SJCRH30 (cell line): Measurements from ENCODE around the gene TMEM106C. TPM values are rescaled to one million over a fixed set of nuclear protein-coding genes. Genes with fewer than 3 reads are reported as not detected.

ENCODE experiments used
- DNase-seq, 2 experiments: peaks; one replicate each; pipeline ENCODE4 v3.0.0-alpha.2; 2015 to 2020
- H3K27ac ChIP-seq: fragments of 250-450 bp; sonication (Bioruptor Pico); 2 replicates; pipeline ENCODE4 v1.5.1; 2020; ENCODE audit warnings: mild to moderate bottlenecking, moderate library complexity
- H3K27me3 ChIP-seq: fragments of 250-450 bp; sonication (Bioruptor Pico); 2 replicates; pipeline ENCODE4 v1.5.1; 2020; ENCODE audit warnings: mild to moderate bottlenecking, moderate library complexity
- H3K36me3 ChIP-seq: fragments of 250-450 bp; sonication (Bioruptor Pico); 2 replicates; pipeline ENCODE4 v1.5.1; 2020; ENCODE audit warnings: mild to moderate bottlenecking, moderate library complexity
- H3K4me1 ChIP-seq: fragments of 250-450 bp; sonication (Bioruptor Pico); 2 replicates; pipeline ENCODE4 v1.5.1; 2020; ENCODE audit warnings: mild to moderate bottlenecking, moderate library complexity
- H3K4me3 ChIP-seq: fragments of 250-450 bp; sonication (Bioruptor Pico); 2 replicates; pipeline ENCODE4 v1.5.1; 2020; ENCODE audit warnings: mild to moderate bottlenecking, moderate library complexity
- H3K9me3 ChIP-seq: fragments of 250-450 bp; sonication (Bioruptor Pico); replicated peaks from 2 replicates; pipeline ENCODE4 v1.5.1; 2020; ENCODE audit warnings: mild to moderate bottlenecking, moderate library complexity
- total RNA-seq: library from RNA; depleted of rRNA; stranded (reverse); fragments of >200 nt; shearing (Covaris generic); gene quantifications from 2 replicates; pipeline ENCODE4 v1.2.3, GENCODE V29; 2014

The TMEM106C gene
- total RNA-seq, 1 experiment from 2014 or later = 145 TPM

- Histone ChIP-seq H3K27me3 (no peaks in the 10 kb centered on the region; the same call in 1 of the 2 replicates), H3K4me1 (no peaks in the 10 kb centered on the region), H3K4me3 (peak overlapping the region; percentile 72), H3K36me3 (peaks cover 7% of the 10 kb centered on the region), H3K27ac (no peak overlapping the region), H3K9me3 (no peaks in the 10 kb centered on the region)
- DNase-seq = no peak
These were observed 821 bp downstream of the TMEM106C start for GRCh38 chr12:47964106-47964728.

- Histone ChIP-seq H3K27me3 (no peaks in the 10 kb centered on the region; the same call in 1 of the 2 replicates), H3K36me3 (peaks cover 10% of the 10 kb centered on the region), H3K4me3 (no peak overlapping the region), H3K9me3 (no peaks in the 10 kb centered on the region), H3K4me1 (no peaks in the 10 kb centered on the region), H3K27ac (no peak overlapping the region)
- DNase-seq = no peak
These were observed 2.2 kb downstream of the TMEM106C start for GRCh38 chr12:47965581-47965980.

- Histone ChIP-seq H3K9me3 (no peaks in the 10 kb centered on the region), H3K27me3 (no peaks in the 10 kb centered on the region), H3K4me1 (no peaks in the 10 kb centered on the region), H3K4me3 (no peak overlapping the region), H3K27ac (no peak overlapping the region), H3K36me3 (peaks cover 10% of the 10 kb centered on the region)
- no peak for DNase-seq
These were observed 4.3 kb downstream of the TMEM106C start for GRCh38 chr12:47967461-47968321.

GRCh38 chr12:47969845-47970244, 6.4 kb downstream of the TMEM106C start:
- no peak overlapping the region for H3K4me3 ChIP-seq
- no peaks in the 10 kb centered on the region for H3K4me1 ChIP-seq
- H3K9me3 ChIP-seq = no peaks in the 10 kb centered on the region
- peaks cover 23% of the 10 kb centered on the region for H3K36me3 ChIP-seq
- no peak for DNase-seq
- H3K27ac ChIP-seq = no peak overlapping the region
- H3K27me3 ChIP-seq = no peaks in the 10 kb centered on the region

GRCh38 chr12:47970843-47971242, 7.4 kb downstream of the TMEM106C start:
- no peak overlapping the region for H3K27ac ChIP-seq
- no peaks in the 10 kb centered on the region for H3K4me1 ChIP-seq
- no peaks in the 10 kb centered on the region for H3K9me3 ChIP-seq
- H3K4me3 ChIP-seq = no peak overlapping the region
- H3K36me3 ChIP-seq = peaks cover 30% of the 10 kb centered on the region
- no peaks in the 10 kb centered on the region for H3K27me3 ChIP-seq
- DNase-seq = no peak

GRCh38 chr12:47972895-47973294, 9.5 kb downstream of the TMEM106C start:
- H3K4me3 ChIP-seq = no peak overlapping the region
- no peaks in the 10 kb centered on the region for H3K4me1 ChIP-seq
- H3K27me3 ChIP-seq = no peaks in the 10 kb centered on the region
- DNase-seq = no peak
- no peak overlapping the region for H3K27ac ChIP-seq
- H3K36me3 ChIP-seq = peaks cover 38% of the 10 kb centered on the region
- H3K9me3 ChIP-seq = no peaks in the 10 kb centered on the region

- no peak overlapping the region for H3K4me3 ChIP-seq
- DNase-seq = no peak
- H3K4me1 ChIP-seq = no peaks in the 10 kb centered on the region
- peaks cover 33% of the 10 kb centered on the region for H3K36me3 ChIP-seq
- H3K27me3 ChIP-seq = no peaks in the 10 kb centered on the region
- H3K9me3 ChIP-seq = no peaks in the 10 kb centered on the region
- H3K27ac ChIP-seq = no peak overlapping the region
These were observed 10.5 kb downstream of the TMEM106C start for GRCh38 chr12:47973870-47974269.

GRCh38 chr12:47975036-47975620, 11.7 kb downstream of the TMEM106C start:
- H3K4me3 ChIP-seq = no peak overlapping the region
- H3K27ac ChIP-seq = no peak overlapping the region
- no peaks in the 10 kb centered on the region for H3K27me3 ChIP-seq
- no peaks in the 10 kb centered on the region for H3K9me3 ChIP-seq
- DNase-seq = no peak
- peaks cover 31% of the 10 kb centered on the region for H3K36me3 ChIP-seq
- H3K4me1 ChIP-seq = no peaks in the 10 kb centered on the region

- no peak for DNase-seq
- no peaks in the 10 kb centered on the region for H3K4me1 ChIP-seq
- H3K27me3 ChIP-seq = no peaks in the 10 kb centered on the region
- H3K9me3 ChIP-seq = no peaks in the 10 kb centered on the region
- no peak overlapping the region for H3K27ac ChIP-seq
- H3K4me3 ChIP-seq = no peak overlapping the region
- H3K36me3 ChIP-seq = peaks cover 31% of the 10 kb centered on the region
These were observed 12.4 kb downstream of the TMEM106C start for GRCh38 chr12:47975816-47976215.

GRCh38 chr12:47977046-47977771, 13.8 kb downstream of the TMEM106C start:
- H3K4me3 ChIP-seq = no peak overlapping the region
- H3K27ac ChIP-seq = no peak overlapping the region
- DNase-seq = no peak

GRCh38 chr12:47977772-47978597, 14.6 kb downstream of the TMEM106C start:
- Histone ChIP-seq H3K4me3 (no peak overlapping the region), H3K4me1 (no peaks in the 10 kb centered on the region), H3K9me3 (no peaks in the 10 kb centered on the region), H3K27ac (no peak overlapping the region), H3K27me3 (no peaks in the 10 kb centered on the region), H3K36me3 (peaks cover 38% of the 10 kb centered on the region)
- DNase-seq = no peak

More at GRCh38 chr12:47977046-47977771, 13.8 kb downstream of the TMEM106C start:
- Histone ChIP-seq H3K9me3 (no peaks in the 10 kb centered on the region), H3K36me3 (peaks cover 36% of the 10 kb centered on the region), H3K4me1 (no peaks in the 10 kb centered on the region), H3K27me3 (no peaks in the 10 kb centered on the region)

- H3K4me3 ChIP-seq = no peak overlapping the region
- peaks cover 36% of the 10 kb centered on the region for H3K36me3 ChIP-seq
- no peak for DNase-seq
- no peaks in the 10 kb centered on the region for H3K4me1 ChIP-seq
- no peak overlapping the region for H3K27ac ChIP-seq
- H3K9me3 ChIP-seq = no peaks in the 10 kb centered on the region
- no peaks in the 10 kb centered on the region for H3K27me3 ChIP-seq
These were observed 15.1 kb downstream of the TMEM106C start for GRCh38 chr12:47978598-47978873.

- H3K27me3 ChIP-seq = no peaks in the 10 kb centered on the region
- no peak overlapping the region for H3K27ac ChIP-seq
- no peak for DNase-seq
- H3K36me3 ChIP-seq = peaks cover 34% of the 10 kb centered on the region
- H3K4me3 ChIP-seq = no peak overlapping the region
- H3K9me3 ChIP-seq = no peaks in the 10 kb centered on the region
- H3K4me1 ChIP-seq = no peaks in the 10 kb centered on the region
These were observed 15.8 kb downstream of the TMEM106C start for GRCh38 chr12:47979166-47979565.

- no peak overlapping the region for H3K4me3 ChIP-seq
- no peak for DNase-seq
- H3K27me3 ChIP-seq = no peaks in the 10 kb centered on the region
- H3K4me1 ChIP-seq = no peaks in the 10 kb centered on the region
- peaks cover 31% of the 10 kb centered on the region for H3K36me3 ChIP-seq
- H3K27ac ChIP-seq = no peak overlapping the region
- no peaks in the 10 kb centered on the region for H3K9me3 ChIP-seq
These were observed 16.3 kb downstream of the TMEM106C start for GRCh38 chr12:47979686-47980085.
